ENCODE results near the gene SNRNP48. TPM values are rescaled to one million over a fixed set of nuclear protein-coding genes. Genes with fewer than 3 reads are reported as not detected.

The SNRNP48 gene, protein sequence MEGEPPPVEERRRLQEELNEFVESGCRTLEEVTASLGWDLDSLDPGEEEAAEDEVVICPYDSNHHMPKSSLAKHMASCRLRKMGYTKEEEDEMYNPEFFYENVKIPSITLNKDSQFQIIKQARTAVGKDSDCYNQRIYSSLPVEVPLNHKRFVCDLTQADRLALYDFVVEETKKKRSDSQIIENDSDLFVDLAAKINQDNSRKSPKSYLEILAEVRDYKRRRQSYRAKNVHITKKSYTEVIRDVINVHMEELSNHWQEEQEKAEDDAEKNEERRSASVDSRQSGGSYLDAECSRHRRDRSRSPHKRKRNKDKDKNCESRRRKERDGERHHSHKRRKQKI
- total RNA-seq (ENCODE audit: low replicate concordance), result 42.8 and 54.1 TPM in 2 replicates

DNA sequence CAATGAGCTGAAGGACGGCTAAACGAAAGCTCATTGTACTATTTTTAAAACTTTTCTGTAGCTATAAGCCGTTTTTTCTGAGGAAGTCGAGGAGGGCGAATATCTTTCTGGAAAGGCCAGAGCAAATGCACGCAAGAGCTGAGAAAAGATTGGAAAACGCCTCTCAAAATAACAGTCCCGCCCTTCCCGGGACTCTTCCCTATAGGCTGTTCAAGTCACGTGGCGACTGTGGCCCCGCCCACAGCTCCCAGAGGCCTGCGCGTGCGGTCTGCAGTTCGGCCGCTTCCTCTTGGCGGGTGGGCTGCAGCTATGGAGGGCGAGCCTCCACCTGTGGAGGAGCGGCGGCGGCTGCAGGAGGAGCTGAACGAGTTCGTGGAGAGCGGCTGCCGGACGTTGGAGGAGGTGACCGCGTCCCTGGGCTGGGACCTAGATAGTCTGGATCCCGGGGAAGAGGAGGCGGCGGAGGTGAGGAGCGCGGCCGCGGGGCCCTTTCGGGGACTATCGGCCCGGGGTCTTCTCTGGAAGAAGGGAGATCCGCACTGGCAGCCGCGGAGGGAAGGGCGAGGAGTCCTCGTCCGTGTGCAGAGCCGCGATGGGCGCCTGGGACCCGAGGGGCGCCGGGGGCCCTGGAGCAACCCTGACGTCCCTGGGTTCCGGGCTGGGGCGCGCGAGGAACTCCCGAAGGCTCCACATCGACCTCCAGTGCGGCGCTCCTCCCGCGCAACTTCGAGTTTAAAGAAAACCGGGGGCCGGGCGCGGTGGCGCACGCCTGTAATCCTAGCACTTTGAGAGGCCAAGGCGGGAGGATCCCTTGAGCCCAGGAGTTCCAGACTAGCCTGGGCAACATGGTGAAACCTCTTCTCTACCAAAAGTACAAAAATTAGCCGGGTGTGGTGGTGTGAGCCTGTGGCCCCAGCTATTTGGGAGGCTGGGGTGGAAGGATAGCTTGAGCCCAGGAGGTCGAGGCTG lies at the start of gene SNRNP48:
Gene SNRNP48, plus strand, starts transcription at position 250 of the 969 bp plus-strand sequence. Its CDS starts 60 bp downstream, at position 310.
- H3K9ac ChIP-seq, result peak within 1 kb of the TSS; percentile 51
- H3K27ac Mint-ChIP-seq, result peak within 1 kb of the TSS; percentile 98

GRCh38 chr6:7540595-7540994 lies 49.4 kb upstream of the SNRNP48 start:
- H3K4me3 Mint-ChIP-seq, result peak overlapping the region; percentile 85
- Histone ChIP-seq H3F3A (ENCODE audit: low read depth) (peaks cover 46% of the 10 kb centered on the region), H3K9ac (no peak overlapping the region), H3K4me1 (peaks cover 32% of the 10 kb centered on the region), H3K79me2 (ENCODE audit: low read depth) (peaks cover 20% of the 10 kb centered on the region), H3K9me3 (ENCODE audit: low read depth) (no peaks in the 10 kb centered on the region), H2AFZ (replicated peaks) (peak overlapping the region; percentile 78), H4K20me1 (ENCODE audit: low read depth) (peaks cover 25% of the 10 kb centered on the region), H3K27me3 (peaks cover 79% of the 10 kb centered on the region), H3K36me3 (no peaks in the 10 kb centered on the region), H3K4me3 (peak overlapping the region; percentile 51), H3K4me2 (peak overlapping the region; percentile 89), H3K27ac (no peak overlapping the region)
- H3K36me3 Mint-ChIP-seq, result no peaks in the 10 kb centered on the region
- peaks cover 29% of the 10 kb centered on the region for H3K27me3 Mint-ChIP-seq (ENCODE audit: insufficient read depth, low read depth)
- no peak overlapping the region for H3K27ac Mint-ChIP-seq
- TF ChIP-seq, protein P1, sequence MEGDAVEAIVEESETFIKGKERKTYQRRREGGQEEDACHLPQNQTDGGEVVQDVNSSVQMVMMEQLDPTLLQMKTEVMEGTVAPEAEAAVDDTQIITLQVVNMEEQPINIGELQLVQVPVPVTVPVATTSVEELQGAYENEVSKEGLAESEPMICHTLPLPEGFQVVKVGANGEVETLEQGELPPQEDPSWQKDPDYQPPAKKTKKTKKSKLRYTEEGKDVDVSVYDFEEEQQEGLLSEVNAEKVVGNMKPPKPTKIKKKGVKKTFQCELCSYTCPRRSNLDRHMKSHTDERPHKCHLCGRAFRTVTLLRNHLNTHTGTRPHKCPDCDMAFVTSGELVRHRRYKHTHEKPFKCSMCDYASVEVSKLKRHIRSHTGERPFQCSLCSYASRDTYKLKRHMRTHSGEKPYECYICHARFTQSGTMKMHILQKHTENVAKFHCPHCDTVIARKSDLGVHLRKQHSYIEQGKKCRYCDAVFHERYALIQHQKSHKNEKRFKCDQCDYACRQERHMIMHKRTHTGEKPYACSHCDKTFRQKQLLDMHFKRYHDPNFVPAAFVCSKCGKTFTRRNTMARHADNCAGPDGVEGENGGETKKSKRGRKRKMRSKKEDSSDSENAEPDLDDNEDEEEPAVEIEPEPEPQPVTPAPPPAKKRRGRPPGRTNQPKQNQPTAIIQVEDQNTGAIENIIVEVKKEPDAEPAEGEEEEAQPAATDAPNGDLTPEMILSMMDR (IDR thresholded peaks at IDR 0.05), result no peak
- TF ChIP-seq EZH2 (IDR thresholded peaks at IDR 0.05) (no peak), EZH2phosphoT487 (IDR thresholded peaks at IDR 0.05) (no peak)
- DNase-seq (ENCODE audit: low spot score), result peak; percentile 51
- peaks cover 18% of the 10 kb centered on the region for H3K4me1 Mint-ChIP-seq
- no peaks in the 10 kb centered on the region for H3K9me3 Mint-ChIP-seq

More for the DNA sequence above, at the start of gene SNRNP48:
- peaks cover 15% of the 10 kb centered on the region for H3K4me1 ChIP-seq
- H3K4me2 ChIP-seq, result peak within 1 kb of the TSS; percentile 82
- peaks cover 3% of the 10 kb centered on the region for H3K27me3 Mint-ChIP-seq (ENCODE audit: insufficient read depth, low read depth)
- H4K20me1 ChIP-seq (ENCODE audit: low read depth), result peaks cover 31% of the 10 kb centered on the region
- TF ChIP-seq, protein P1 (IDR thresholded peaks at IDR 0.05), result no peak
- TF ChIP-seq EZH2phosphoT487 (IDR thresholded peaks at IDR 0.05) (no peak), EZH2 (IDR thresholded peaks at IDR 0.05) (no peak)
- H3K4me3 ChIP-seq, result peak within 1 kb of the TSS; percentile 71
- peaks cover 23% of the 10 kb centered on the region for H3K4me1 Mint-ChIP-seq
- no peaks in the 10 kb centered on the region for H3K9me3 ChIP-seq (ENCODE audit: low read depth)
- peak; percentile 97 for DNase-seq (ENCODE audit: low spot score)
- peak within 1 kb of the TSS; percentile 99 for H3K4me3 Mint-ChIP-seq
- H3K27me3 ChIP-seq, result no peaks in the 10 kb centered on the region
- peaks cover 41% of the 10 kb centered on the region for H3K79me2 ChIP-seq (ENCODE audit: low read depth)
- H3F3A ChIP-seq (ENCODE audit: low read depth), result no peaks in the 10 kb centered on the region
- H3K36me3 Mint-ChIP-seq, result peaks cover 6% of the 10 kb centered on the region
- H2AFZ ChIP-seq (replicated peaks), result peak within 1 kb of the TSS; percentile 74
- no peak within 1 kb of the TSS for H3K27ac ChIP-seq
- H3K36me3 ChIP-seq, result peaks cover 11% of the 10 kb centered on the region
- no peaks in the 10 kb centered on the region for H3K9me3 Mint-ChIP-seq

GRCh38 chr6:7541175-7542064 lies 48.6 kb upstream of the SNRNP48 start, which contains the start of gene DSP:
Gene DSP, plus strand, starts transcription at chr6:7541671. Its CDS starts 245 bp downstream, at chr6:7541916.
- TF ChIP-seq EZH2 (IDR thresholded peaks at IDR 0.05) (no peak), EZH2phosphoT487 (IDR thresholded peaks at IDR 0.05) (peak; percentile 13)
- TF ChIP-seq, protein P1 (IDR thresholded peaks at IDR 0.05), result no peak
- H3K4me3 Mint-ChIP-seq, result peak within 1 kb of the TSS; percentile 93
- H3K4me1 Mint-ChIP-seq, result peaks cover 22% of the 10 kb centered on the region
- peaks cover 36% of the 10 kb centered on the region for H3K4me1 ChIP-seq
- H3K27ac ChIP-seq, result peak within 1 kb of the TSS; percentile 59
- no peaks in the 10 kb centered on the region for H3K9me3 Mint-ChIP-seq
- peaks cover 70% of the 10 kb centered on the region for H3K27me3 ChIP-seq
- H3K27ac Mint-ChIP-seq, result no peak within 1 kb of the TSS
- H3K36me3 ChIP-seq, result no peaks in the 10 kb centered on the region
- H3K9ac ChIP-seq, result no peak within 1 kb of the TSS
- no peaks in the 10 kb centered on the region for H3K9me3 ChIP-seq (ENCODE audit: low read depth)
- H4K20me1 ChIP-seq (ENCODE audit: low read depth), result peaks cover 33% of the 10 kb centered on the region
- peaks cover 50% of the 10 kb centered on the region for H3F3A ChIP-seq (ENCODE audit: low read depth)
- H2AFZ ChIP-seq (replicated peaks), result peak within 1 kb of the TSS; percentile 78
- peak; percentile 85 for DNase-seq (ENCODE audit: low spot score)
- peaks cover 29% of the 10 kb centered on the region for H3K27me3 Mint-ChIP-seq (ENCODE audit: insufficient read depth, low read depth)
- peak within 1 kb of the TSS; percentile 89 for H3K4me2 ChIP-seq
- H3K36me3 Mint-ChIP-seq, result no peaks in the 10 kb centered on the region
- peaks cover 20% of the 10 kb centered on the region for H3K79me2 ChIP-seq (ENCODE audit: low read depth)
- peak within 1 kb of the TSS; percentile 51 for H3K4me3 ChIP-seq
